CD8-positive, alpha-beta memory T cell (primary cell): Measurements from ENCODE around the gene SOAT2. TPM values are rescaled to one million over a fixed set of nuclear protein-coding genes. Genes with fewer than 3 reads are reported as not detected.

Source experiments
- CTCF ChIA-PET: fragments of 350-600 bp; sonication (Branson Sonifier 250); formaldehyde crosslinking; loops from one replicate; lab custom pipeline; 2021; ENCODE audit warnings: antibody characterized with exemption; lab: Charles Lee
- POLR2A ChIA-PET: fragments of 350-600 bp; sonication (Branson Sonifier 250); formaldehyde crosslinking; loops from one replicate; lab custom pipeline; 2021; ENCODE audit warnings: antibody characterized with exemption; lab: Charles Lee
- DNase-seq, 5 donors: peaks; one replicate each; pipeline versions ENCODE4 v3.0.0 to v3.0.0-alpha.2; 2020 to 2022; ENCODE audit warnings: mixed read lengths in 1 of 5
- H3K27ac ChIP-seq: one replicate; pipeline ENCODE4 v1.7.0; 2013; ENCODE audit warnings: low read depth, mild to moderate bottlenecking, low read length, moderate library complexity
- H3K27me3 ChIP-seq: 2 replicates; pipeline ENCODE4 v1.7.0; 2013; ENCODE audit warnings: low read length, mild to moderate bottlenecking; ENCODE audit not compliant: insufficient read depth, poor library complexity, severe bottlenecking
- H3K36me3 ChIP-seq: 2 replicates; pipeline ENCODE4 v1.7.0; 2013; ENCODE audit warnings: mild to moderate bottlenecking, low read length, moderate library complexity; ENCODE audit not compliant: insufficient read depth
- H3K4me1 ChIP-seq: 2 replicates; pipeline ENCODE4 v1.7.0; 2013; ENCODE audit warnings: mild to moderate bottlenecking, low read length, moderate library complexity; ENCODE audit not compliant: insufficient read depth
- H3K4me3 ChIP-seq: 2 replicates; pipeline ENCODE4 v1.7.0; 2013; ENCODE audit warnings: mild to moderate bottlenecking, low read length
- H3K9me3 ChIP-seq: 2 replicates; pipeline ENCODE4 v1.7.0; 2013; ENCODE audit warnings: mild to moderate bottlenecking, low read length
- H3K27ac Mint-ChIP-seq, 8 donors: one replicate each; pipeline ENCODE4 v1.8.0; 2020 to 2021; ENCODE audit warnings: mixed read lengths in 8 of 8, mild to moderate bottlenecking in 6 of 8, inconsistent platforms in 3 of 8, moderate library complexity in 3 of 8
- H3K27me3 Mint-ChIP-seq, 2 donors: one replicate each; pipeline ENCODE4 v1.8.0; 2020 to 2021; ENCODE audit warnings: mixed read lengths in 2 of 2, mild to moderate bottlenecking in 1 of 2, moderate library complexity in 1 of 2
- H3K36me3 Mint-ChIP-seq, 3 donors: one replicate each; pipeline ENCODE4 v1.8.0; 2020 to 2021; ENCODE audit warnings: mixed read lengths in 3 of 3, inconsistent platforms in 1 of 3, mild to moderate bottlenecking in 1 of 3
- H3K4me1 Mint-ChIP-seq, 3 donors: one replicate each; pipeline ENCODE4 v1.8.0; 2020 to 2021; ENCODE audit warnings: mixed read lengths in 3 of 3, inconsistent platforms in 1 of 3, mild to moderate bottlenecking in 1 of 3
- H3K4me3 Mint-ChIP-seq, 7 donors: one replicate each; pipeline ENCODE4 v1.8.0; 2020 to 2021; ENCODE audit warnings: mixed read lengths in 7 of 7, mild to moderate bottlenecking in 6 of 7, moderate library complexity in 4 of 7, inconsistent platforms in 2 of 7
- H3K9me3 Mint-ChIP-seq, 5 donors: one replicate each; pipeline ENCODE4 v1.8.0; 2020 to 2022; ENCODE audit warnings: mixed read lengths in 5 of 5, mild to moderate bottlenecking in 3 of 5, moderate library complexity in 2 of 5, inconsistent platforms in 1 of 5
- polyA plus RNA-seq: library from polyadenylated mRNA; unstranded; fragments of 300-500 nt; fragmentation: Illumina TruSeq; gene quantifications from one replicate; pipeline ENCODE4 v1.2.3, GENCODE V29; 2021
- total RNA-seq, 2 experiments: library from RNA; stranded (reverse); gene quantifications; one replicate each; pipeline ENCODE4 v1.2.3, GENCODE V29; 2021

Gene SOAT2
- total and polyA plus RNA-seq, 3 experiments from 2014 or later = 0.48 to 1.00 (median 0.76) TPM

GRCh38 chr12:53098354-53098981 lies 4.8 kb upstream of the SOAT2 start:
- ChIA-PET CTCF (interaction anchor here (1.0 to 14.7 kb wide), 16 partner anchors 10 to 169 kb away, joined by 3 to 243 read pairs (median 4); partner anchors contain the start of genes CSAD and SPRYD3), POLR2A (interaction anchor here (0.6 to 3.0 kb wide), 5 partner anchors 15 to 92 kb away, joined by 3 to 18 read pairs (median 6); partner anchors contain the start of genes EIF4B and SPRYD3)
- Mint-ChIP-seq H3K4me3 (peak overlapping the region; percentile 77 to 94 (median 80)), H3K27ac (peak overlapping the region; percentile 59 to 95 (median 86)), H3K9me3 (no peaks in the 10 kb centered on the region), H3K36me3 (no peaks in the 10 kb centered on the region), H3K27me3 (peaks cover 0 to 3% of the 10 kb centered on the region in 2 donors), H3K4me1 (peaks cover 35 to 58% (median 46%) of the 10 kb centered on the region in 3 donors)
- H3K4me3 ChIP-seq = peak overlapping the region; percentile 53
- no peak for DNase-seq
- H3K36me3 ChIP-seq = no peaks in the 10 kb centered on the region
- no peaks in the 10 kb centered on the region for H3K9me3 ChIP-seq
- H3K27me3 ChIP-seq = no peaks in the 10 kb centered on the region
- peak overlapping the region; percentile 44 for H3K27ac ChIP-seq
- peaks cover 42% of the 10 kb centered on the region for H3K4me1 ChIP-seq

- Mint-ChIP-seq H3K36me3 (no peaks in the 10 kb centered on the region), H3K4me1 (peaks cover 43 to 66% (median 54%) of the 10 kb centered on the region in 3 donors), H3K9me3 (no peaks in the 10 kb centered on the region), H3K4me3 (peak overlapping the region; percentile 51 to 82 (median 77)), H3K27ac (peak overlapping the region; percentile 24 to 95 (median 83)), H3K27me3 (peaks cover 0 to 3% of the 10 kb centered on the region in 2 donors)
- no peaks in the 10 kb centered on the region for H3K36me3 ChIP-seq
- peak; percentile 79 to 92 (median 85) for DNase-seq
- peaks cover 49% of the 10 kb centered on the region for H3K4me1 ChIP-seq
- no peak overlapping the region for H3K27ac ChIP-seq
- no peak overlapping the region for H3K4me3 ChIP-seq
- ChIA-PET CTCF (interaction anchor here (1.0 to 14.7 kb wide), 16 partner anchors 9 to 222 kb away, joined by 3 to 243 read pairs (median 4); partner anchors contain the start of genes AAAS, CSAD and SPRYD3), POLR2A (interaction anchor here (0.7 to 3.0 kb wide), 3 partner anchors 20 to 45 kb away, joined by 7 to 18 read pairs (median 9); partner anchors contain the start of gene SPRYD3)
- no peaks in the 10 kb centered on the region for H3K9me3 ChIP-seq
- H3K27me3 ChIP-seq = no peaks in the 10 kb centered on the region
Measured at GRCh38 chr12:53099071-53099882, 4.0 kb upstream of the SOAT2 start.

GRCh38 chr12:53100466-53101151 lies 2.7 kb upstream of the SOAT2 start:
- Histone ChIP-seq H3K4me3 (no peak overlapping the region), H3K27ac (no peak overlapping the region), H3K9me3 (no peaks in the 10 kb centered on the region), H3K36me3 (no peaks in the 10 kb centered on the region), H3K27me3 (no peaks in the 10 kb centered on the region), H3K4me1 (peaks cover 52% of the 10 kb centered on the region)
- POLR2A ChIA-PET = no interaction called here
- Mint-ChIP-seq H3K27ac (peak overlapping the region in 2 of 8 donors; percentile 84 to 94), H3K27me3 (peaks cover 0 to 1% of the 10 kb centered on the region in 2 donors), H3K4me1 (peaks cover 53 to 78% (median 61%) of the 10 kb centered on the region in 3 donors), H3K9me3 (no peaks in the 10 kb centered on the region), H3K36me3 (no peaks in the 10 kb centered on the region), H3K4me3 (no peak overlapping the region)
- CTCF ChIA-PET = interaction anchor here (1.0 to 14.7 kb wide), 6 partner anchors 17 to 220 kb away, joined by 3 to 243 read pairs (median 6); partner anchors contain the start of genes AAAS, SPRYD3 and ZNF740
- no peak for DNase-seq

- no peaks in the 10 kb centered on the region for H3K27me3 ChIP-seq
- peaks cover 0 to 1% of the 10 kb centered on the region in 2 donors for H3K27me3 Mint-ChIP-seq
- CTCF ChIA-PET = interaction anchor here (1.0 to 14.7 kb wide), 6 partner anchors 18 to 219 kb away, joined by 3 to 243 read pairs (median 4); partner anchors contain the start of gene ZNF740
- H3K4me3 ChIP-seq = no peak overlapping the region
- H3K36me3 ChIP-seq = no peaks in the 10 kb centered on the region
- no peaks in the 10 kb centered on the region for H3K9me3 ChIP-seq
- POLR2A ChIA-PET = no interaction called here
- no peaks in the 10 kb centered on the region for H3K9me3 Mint-ChIP-seq
- H3K4me1 ChIP-seq = peaks cover 52% of the 10 kb centered on the region
- H3K4me1 Mint-ChIP-seq = peaks cover 53 to 75% (median 61%) of the 10 kb centered on the region in 3 donors
- H3K27ac ChIP-seq = no peak overlapping the region
- peak overlapping the region in 3 of 8 donors; percentile 72 to 85 (median 73) for H3K27ac Mint-ChIP-seq
- no peaks in the 10 kb centered on the region for H3K36me3 Mint-ChIP-seq
- no peak for DNase-seq
- H3K4me3 Mint-ChIP-seq = peak overlapping the region in 1 of 7 donors; percentile 51
Measured at GRCh38 chr12:53101266-53101665, 2.0 kb upstream of the SOAT2 start.

GRCh38 chr12:53101931-53102781 lies 1.1 kb upstream of the SOAT2 start:
- POLR2A ChIA-PET = interaction anchor here (0.6 to 2.1 kb wide), 5 partner anchors 23 to 118 kb away, joined by 3 to 11 read pairs (median 4); partner anchors contain the start of genes CSAD, SPRYD3 and ZNF740
- peak overlapping the region in 3 of 7 donors; percentile 23 to 85 (median 70) for H3K4me3 Mint-ChIP-seq
- H3K4me1 Mint-ChIP-seq = peaks cover 53 to 66% (median 57%) of the 10 kb centered on the region in 3 donors

GRCh38 chr12:53103860-53104305 lies 597 bp downstream of the SOAT2 start:
- peak overlapping the region in 6 of 7 donors; percentile 24 to 84 (median 46) for H3K4me3 Mint-ChIP-seq
- peaks cover 33% of the 10 kb centered on the region for H3K4me1 ChIP-seq
- no peak overlapping the region for H3K4me3 ChIP-seq
- H3K9me3 ChIP-seq = no peaks in the 10 kb centered on the region
- H3K36me3 Mint-ChIP-seq = no peaks in the 10 kb centered on the region
- no peaks in the 10 kb centered on the region for H3K36me3 ChIP-seq
- peak overlapping the region; percentile 68 to 94 (median 85) for H3K27ac Mint-ChIP-seq
- peak in 2 of 5 donors; percentile 19 to 34 for DNase-seq
- H3K27me3 Mint-ChIP-seq = no peaks in the 10 kb centered on the region
- no peaks in the 10 kb centered on the region for H3K27me3 ChIP-seq
- H3K9me3 Mint-ChIP-seq = no peaks in the 10 kb centered on the region
- H3K4me1 Mint-ChIP-seq = peaks cover 42 to 51% (median 46%) of the 10 kb centered on the region in 3 donors
- no peak overlapping the region for H3K27ac ChIP-seq
- CTCF ChIA-PET = interaction anchor here (0.6 to 14.7 kb wide), 7 partner anchors 10 to 219 kb away, joined by 3 to 243 read pairs (median 4); partner anchors contain the start of genes AAAS, ITGB7 and SPRYD3
- POLR2A ChIA-PET = interaction anchor here (1.0 to 2.1 kb wide), 3 partner anchors 8 to 30 kb away, joined by 4 to 11 read pairs (median 5); partner anchors contain the start of gene SPRYD3

More at GRCh38 chr12:53101931-53102781, 1.1 kb upstream of the SOAT2 start:
- Mint-ChIP-seq H3K27ac (peak overlapping the region; percentile 63 to 98 (median 90)), H3K9me3 (no peaks in the 10 kb centered on the region), H3K36me3 (no peaks in the 10 kb centered on the region), H3K27me3 (no peaks in the 10 kb centered on the region)
- peaks cover 48% of the 10 kb centered on the region for H3K4me1 ChIP-seq
- H3K27me3 ChIP-seq = no peaks in the 10 kb centered on the region
- H3K36me3 ChIP-seq = no peaks in the 10 kb centered on the region
- DNase-seq = no peak
- no peak overlapping the region for H3K27ac ChIP-seq
- no peaks in the 10 kb centered on the region for H3K9me3 ChIP-seq
- CTCF ChIA-PET = interaction anchor here (0.7 to 14.7 kb wide), 15 partner anchors 8 to 218 kb away, joined by 3 to 243 read pairs (median 4); partner anchors contain the start of genes ITGB7, SPRYD3 and ZNF740
- no peak overlapping the region for H3K4me3 ChIP-seq
